SK-N-SH (cell line): ENCODE measurements around the gene C4orf50. TPM values are rescaled to one million over a fixed set of nuclear protein-coding genes. Genes with fewer than 3 reads are reported as not detected.

Experiments
- CTCF ChIA-PET: fragments of 300-600, 350-600 bp; formaldehyde crosslinking; extraction: SDS; loops from one replicate; lab custom pipeline; 2021; lab: Yijun Ruan, JAX
- POLR2A ChIA-PET: fragments of 350-600 bp; sonication (Branson Sonifier 250); formaldehyde crosslinking; extraction: SDS; loops from one replicate; lab custom pipeline; 2020; ENCODE audit warnings: antibody characterized with exemption, inconsistent platforms; lab: Yijun Ruan, JAX
- DNase-seq: peaks from one replicate; pipeline ENCODE4 v3.0.0; 2012
- H2AFZ ChIP-seq: fragments of 200-600 bp; sonication (generic); 2 replicates; pipeline ENCODE4 v1.8.1; 2016; ENCODE audit warnings: antibody characterized with exemption, mild to moderate bottlenecking, low read depth
- H3F3A ChIP-seq: fragments of 200-600 bp; sonication (generic); replicated peaks from 2 replicates; pipeline ENCODE3; 2016; ENCODE audit warnings: antibody characterized with exemption, mild to moderate bottlenecking; ENCODE audit not compliant: insufficient read depth
- H3K27ac ChIP-seq, 2 experiments: fragments of 200-500 bp in 1 of 2; fragments of 200-600 bp in 1 of 2; sonication (Bioruptor generic) in 1 of 2; sonication (generic), shearing (Covaris generic) in 1 of 2; 2 replicates each; pipeline versions ENCODE4 v1.5.1 to v1.6.1; 2014 to 2016; ENCODE audit warnings: low read depth in 2 of 2, inconsistent platforms in 1 of 2, low read length in 1 of 2, mild to moderate bottlenecking in 1 of 2, mixed read lengths in 1 of 2
- H3K27me3 ChIP-seq: fragments of 200-600 bp; sonication (generic), shearing (Covaris generic); 2 replicates; pipeline ENCODE4 v1.6.1; 2016; ENCODE audit warnings: mixed run types; ENCODE audit not compliant: insufficient read depth
- H3K36me3 ChIP-seq, 2 experiments: fragments of 200-500 bp in 1 of 2; fragments of 200-600 bp in 1 of 2; sonication (Bioruptor generic) in 1 of 2; sonication (generic) in 1 of 2; replicated peaks in 1 of 2; 2 replicates each; pipeline versions ENCODE3 to v1.5.1; 2014 to 2016; ENCODE audit warnings: low read length in 1 of 2, mild to moderate bottlenecking in 1 of 2; ENCODE audit not compliant: insufficient read depth in 2 of 2, control insufficient read depth in 1 of 2
- H3K4me1 ChIP-seq, 2 experiments: fragments of 200-500 bp in 1 of 2; fragments of 200-600 bp in 1 of 2; sonication (Bioruptor generic) in 1 of 2; sonication (generic), shearing (Covaris generic) in 1 of 2; 2 replicates each; pipeline versions ENCODE4 v1.5.1 to v1.6.1; 2014 to 2016; ENCODE audit warnings: low read depth in 1 of 2, low read length in 1 of 2, mixed run types in 1 of 2; ENCODE audit not compliant: insufficient read depth in 2 of 2, control insufficient read depth in 1 of 2
- H3K4me2 ChIP-seq: fragments of 200-600 bp; sonication (generic), shearing (Covaris generic); 2 replicates; pipeline ENCODE4 v1.6.1; 2017; ENCODE audit warnings: mixed run types
- H3K4me3 ChIP-seq, 2 experiments: fragments of 200-500 bp in 1 of 2; fragments of 200-600 bp in 1 of 2; sonication (Bioruptor generic) in 1 of 2; sonication (generic), shearing (Covaris generic) in 1 of 2; 2 replicates each; pipeline versions ENCODE4 v1.5.1 to v1.8.1; 2014 to 2016; ENCODE audit warnings: low read depth in 2 of 2, inconsistent platforms in 1 of 2, low read length in 1 of 2, mild to moderate bottlenecking in 1 of 2, mixed read lengths in 1 of 2, moderate library complexity in 1 of 2
- H3K79me2 ChIP-seq: fragments of 200-600 bp; sonication (generic); 2 replicates; pipeline ENCODE4 v1.8.1; 2017; ENCODE audit warnings: mild to moderate bottlenecking; ENCODE audit not compliant: insufficient read depth
- H3K9ac ChIP-seq: fragments of 200-600 bp; sonication (generic); 2 replicates; pipeline ENCODE4 v1.6.1; 2017; ENCODE audit warnings: mixed run types
- H3K9me2 ChIP-seq: fragments of 200-600 bp; sonication (generic); 2 replicates; pipeline ENCODE4 v1.6.1; 2017; ENCODE audit warnings: mixed run types
- H3K9me3 ChIP-seq: fragments of 200-600 bp; sonication (generic); 2 replicates; pipeline ENCODE4 v1.6.1; 2017; ENCODE audit warnings: mixed run types, mild to moderate bottlenecking, moderate library complexity
- H4K20me1 ChIP-seq: fragments of 200-600 bp; sonication (generic); 2 replicates; pipeline ENCODE4 v1.6.1; 2017; ENCODE audit warnings: mild to moderate bottlenecking, mixed run types; ENCODE audit not compliant: insufficient read depth
- CHD2 ChIP-seq: fragments of 150-350 bp; IDR thresholded peaks from 2 replicates; pipeline ENCODE4 v1.6.1; 2018; ENCODE audit warnings: low read length; ENCODE audit not compliant: partially characterized antibody
- EP300 ChIP-seq, 2 experiments: IDR thresholded peaks; 2 replicates each; pipeline versions ENCODE4 v1.4.0 to v1.6.1; 2012; ENCODE audit warnings: borderline replicate concordance in 1 of 2, low read depth in 1 of 2, low read length in 1 of 2
- EZH2phosphoT487 ChIP-seq: fragments of 200-600 bp; sonication (generic); IDR thresholded peaks from 2 replicates; pipeline ENCODE4 v1.6.1; 2017; ENCODE audit warnings: low read depth, mixed run types, mild to moderate bottlenecking, antibody characterized with exemption, moderate library complexity, borderline replicate concordance
- FOSL2 ChIP-seq: IDR thresholded peaks from 2 replicates; pipeline ENCODE4 v1.4.0; 2012; ENCODE audit warnings: low read depth, mild to moderate bottlenecking, moderate library complexity, borderline replicate concordance
- FOXM1 ChIP-seq: IDR thresholded peaks from 2 replicates; pipeline ENCODE4 v1.4.0; 2012; ENCODE audit warnings: low read depth, mild to moderate bottlenecking
- MXI1 ChIP-seq: IDR thresholded peaks from 2 replicates; pipeline ENCODE4 v1.6.1; 2012; ENCODE audit warnings: mild to moderate bottlenecking, low read depth, low read length, improper control_type of control experiment
- NFIC ChIP-seq: IDR thresholded peaks from 2 replicates; pipeline ENCODE4 v1.4.0; 2012; ENCODE audit warnings: borderline replicate concordance
- NRF1 ChIP-seq: IDR thresholded peaks from 2 replicates; pipeline ENCODE4 v1.6.1; 2012; ENCODE audit warnings: low read depth, mild to moderate bottlenecking, low read length
- RCOR1 ChIP-seq: fragments of 150-350 bp; IDR thresholded peaks from 2 replicates; pipeline ENCODE4 v1.6.1; 2017; ENCODE audit warnings: antibody characterized with exemption, low read length
- RXRA ChIP-seq: IDR thresholded peaks from 2 replicates; pipeline ENCODE4 v1.4.0; 2012; ENCODE audit warnings: low read depth, mild to moderate bottlenecking, borderline replicate concordance
- SIN3A ChIP-seq: IDR thresholded peaks from 2 replicates; pipeline ENCODE4 v1.6.1; 2012; ENCODE audit warnings: low read depth, mild to moderate bottlenecking, low read length, moderate library complexity, borderline replicate concordance
- TAF1 ChIP-seq: IDR thresholded peaks from 2 replicates; pipeline ENCODE4 v1.6.1; 2012; ENCODE audit warnings: low read depth, mild to moderate bottlenecking, low read length, moderate library complexity, borderline replicate concordance
- TEAD4 ChIP-seq: IDR thresholded peaks from 2 replicates; pipeline ENCODE4 v1.4.0; 2012; ENCODE audit warnings: mild to moderate bottlenecking, borderline replicate concordance; ENCODE audit not compliant: insufficient read depth
- WGBS: methylation state at CpG from one replicate; pipeline ENCODE4 v1.1.6; 2017; ENCODE audit warnings: low lambda C conversion rate; 5-methylcytosine and 5-hydroxymethylcytosine counted together
- polyA plus RNA-seq, 3 experiments: library from polyadenylated mRNA; depleted of rRNA; stranded (reverse); fragments of >200 nt; gene quantifications; 2 replicates each; pipeline ENCODE4 v1.2.3, GENCODE V29; 2012
- TF ChIP-seq, protein P1 (sequence below): fragments of 200-600 bp; sonication (generic); IDR thresholded peaks from 2 replicates; pipeline ENCODE4 v1.6.1; 2017; ENCODE audit warnings: antibody characterized with exemption, mild to moderate bottlenecking, moderate library complexity
- TF ChIP-seq, protein P2 (sequence below): fragments of 150-350 bp; IDR thresholded peaks from 2 replicates; pipeline ENCODE4 v1.6.1; 2016; ENCODE audit warnings: mild to moderate bottlenecking, low read depth, low read length
- TF ChIP-seq, protein P3 (sequence below): IDR thresholded peaks from 2 replicates; pipeline ENCODE4 v1.4.0; 2012; ENCODE audit warnings: low read depth
- TF ChIP-seq, protein P4 (sequence below): IDR thresholded peaks from 2 replicates; pipeline ENCODE4 v1.6.1; 2012; ENCODE audit warnings: mild to moderate bottlenecking, low read depth, low read length, moderate library complexity

C4orf50 gene
- polyA plus RNA-seq, 1 of the 3 experiments (the other 2 are of a cell fraction): under 0.01 TPM

DNA sequence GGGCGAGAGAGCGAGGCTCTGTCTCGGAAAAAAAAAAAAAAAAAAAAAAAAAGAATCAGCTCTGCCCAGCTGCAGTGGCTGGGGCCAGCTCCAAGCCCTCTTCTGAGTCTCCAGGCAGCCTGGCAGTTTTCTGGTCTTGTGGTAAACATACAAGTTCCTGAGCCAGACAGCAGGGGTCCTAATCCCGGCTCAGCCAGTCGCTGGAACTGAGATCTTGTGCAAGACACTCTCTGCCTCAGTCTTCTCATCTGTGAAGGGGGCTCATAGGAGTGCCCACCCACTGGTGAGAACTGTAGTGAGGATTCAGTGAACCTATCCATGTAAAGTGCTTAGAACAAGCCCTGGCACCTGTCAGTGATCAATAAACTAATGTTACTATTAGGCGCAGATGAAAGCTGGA, 41.8 kb downstream of the C4orf50 start (continued):
- TF ChIP-seq, protein P1, sequence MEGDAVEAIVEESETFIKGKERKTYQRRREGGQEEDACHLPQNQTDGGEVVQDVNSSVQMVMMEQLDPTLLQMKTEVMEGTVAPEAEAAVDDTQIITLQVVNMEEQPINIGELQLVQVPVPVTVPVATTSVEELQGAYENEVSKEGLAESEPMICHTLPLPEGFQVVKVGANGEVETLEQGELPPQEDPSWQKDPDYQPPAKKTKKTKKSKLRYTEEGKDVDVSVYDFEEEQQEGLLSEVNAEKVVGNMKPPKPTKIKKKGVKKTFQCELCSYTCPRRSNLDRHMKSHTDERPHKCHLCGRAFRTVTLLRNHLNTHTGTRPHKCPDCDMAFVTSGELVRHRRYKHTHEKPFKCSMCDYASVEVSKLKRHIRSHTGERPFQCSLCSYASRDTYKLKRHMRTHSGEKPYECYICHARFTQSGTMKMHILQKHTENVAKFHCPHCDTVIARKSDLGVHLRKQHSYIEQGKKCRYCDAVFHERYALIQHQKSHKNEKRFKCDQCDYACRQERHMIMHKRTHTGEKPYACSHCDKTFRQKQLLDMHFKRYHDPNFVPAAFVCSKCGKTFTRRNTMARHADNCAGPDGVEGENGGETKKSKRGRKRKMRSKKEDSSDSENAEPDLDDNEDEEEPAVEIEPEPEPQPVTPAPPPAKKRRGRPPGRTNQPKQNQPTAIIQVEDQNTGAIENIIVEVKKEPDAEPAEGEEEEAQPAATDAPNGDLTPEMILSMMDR: no peak
- TF ChIP-seq MXI1 (no peak), FOSL2 (no peak)
- TF ChIP-seq, protein P2, sequence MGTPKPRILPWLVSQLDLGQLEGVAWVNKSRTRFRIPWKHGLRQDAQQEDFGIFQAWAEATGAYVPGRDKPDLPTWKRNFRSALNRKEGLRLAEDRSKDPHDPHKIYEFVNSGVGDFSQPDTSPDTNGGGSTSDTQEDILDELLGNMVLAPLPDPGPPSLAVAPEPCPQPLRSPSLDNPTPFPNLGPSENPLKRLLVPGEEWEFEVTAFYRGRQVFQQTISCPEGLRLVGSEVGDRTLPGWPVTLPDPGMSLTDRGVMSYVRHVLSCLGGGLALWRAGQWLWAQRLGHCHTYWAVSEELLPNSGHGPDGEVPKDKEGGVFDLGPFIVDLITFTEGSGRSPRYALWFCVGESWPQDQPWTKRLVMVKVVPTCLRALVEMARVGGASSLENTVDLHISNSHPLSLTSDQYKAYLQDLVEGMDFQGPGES: no peak

DNA sequence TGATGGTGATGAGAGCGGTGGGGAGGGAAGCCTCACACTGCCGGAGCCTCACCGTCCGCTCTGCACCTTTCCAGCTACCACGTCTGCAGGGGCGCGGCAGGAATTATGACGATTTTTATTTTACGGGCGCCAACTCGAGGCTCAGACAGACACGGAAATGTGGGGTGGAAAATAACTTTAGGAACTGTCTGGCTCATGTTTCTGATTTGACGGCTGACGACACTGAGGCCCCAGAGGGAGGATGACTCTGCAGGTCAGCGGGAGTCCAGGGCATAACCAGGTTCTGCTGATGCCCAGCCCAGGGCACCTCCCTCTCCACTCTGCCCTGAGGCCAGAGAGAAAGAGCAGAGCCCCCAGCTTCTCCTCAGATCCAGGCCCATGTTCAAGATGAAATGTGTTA, 43.9 kb downstream of the C4orf50 start:
- Histone ChIP-seq H3K36me3 (no peaks in the 10 kb centered on the region), H3K4me3 (no peak overlapping the region), H3K4me2 (no peak overlapping the region), H3K9ac (no peak overlapping the region), H3K27me3 (no peaks in the 10 kb centered on the region), H3K79me2 (no peaks in the 10 kb centered on the region), H3K9me2 (no peaks in the 10 kb centered on the region), H4K20me1 (no peaks in the 10 kb centered on the region), H3K27ac (no peak overlapping the region), H3K4me1 (peaks cover 0 to 7% of the 10 kb centered on the region in 2 experiments; a peak in 1 of 4 replicates), H3K9me3 (no peaks in the 10 kb centered on the region), H2AFZ (no peak overlapping the region), H3F3A (no peaks in the 10 kb centered on the region)
- no peak for DNase-seq
- TF ChIP-seq EZH2phosphoT487 (no peak), EP300 (IDR thresholded peaks at IDR 0.05; ENCODE audit: borderline replicate concordance in 1 of 2, low read depth in 1 of 2, low read length in 1 of 2) (no peak), FOXM1 (no peak), RCOR1 (no peak), CHD2 (no peak)
- TF ChIP-seq, protein P3, sequence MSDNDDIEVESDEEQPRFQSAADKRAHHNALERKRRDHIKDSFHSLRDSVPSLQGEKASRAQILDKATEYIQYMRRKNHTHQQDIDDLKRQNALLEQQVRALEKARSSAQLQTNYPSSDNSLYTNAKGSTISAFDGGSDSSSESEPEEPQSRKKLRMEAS: no peak
- POLR2A ChIA-PET: no interaction called here
- 77% methylated on average over 14 of the region's 15 CpGs for WGBS
- CTCF ChIA-PET: interaction anchor here (1.1 kb wide), 1 partner anchor 24 kb away, joined by 4 read pairs; no protein-coding TSS in a partner anchor

DNA sequence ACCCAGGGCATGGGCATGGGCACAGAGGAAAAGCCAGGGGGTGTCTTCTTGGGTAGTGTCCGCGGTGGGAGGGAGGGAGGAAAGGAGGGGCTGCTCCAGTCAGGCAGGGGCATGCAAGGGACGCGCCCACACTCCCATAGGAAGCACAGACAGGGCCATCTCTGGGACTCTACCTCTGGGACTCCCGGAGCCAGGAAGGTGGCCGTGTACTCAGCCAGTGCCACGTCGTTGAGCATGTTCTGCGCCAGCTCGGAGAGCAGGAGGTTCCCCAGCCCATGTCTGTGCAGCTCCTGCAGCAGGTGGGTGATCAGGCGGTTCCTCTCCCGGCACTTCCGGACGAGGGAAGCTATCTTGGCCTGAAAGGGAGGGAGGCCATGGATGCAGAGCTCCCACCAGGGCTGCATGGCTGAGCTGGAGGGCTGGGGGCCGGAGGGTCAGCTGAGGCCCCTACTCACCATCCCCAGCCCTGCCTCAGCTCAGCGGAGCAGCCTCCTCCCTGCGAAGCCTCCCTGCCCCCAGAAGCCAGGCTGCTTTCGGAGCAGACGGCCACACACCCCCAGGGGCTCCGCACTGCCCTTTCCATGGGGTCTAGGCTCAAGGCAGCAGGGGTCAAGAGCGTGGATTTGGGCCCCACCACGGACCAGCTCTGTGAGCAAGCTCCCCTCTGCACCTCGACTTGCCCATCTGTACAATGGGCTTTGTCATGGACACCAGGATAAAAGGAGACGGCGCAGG, 44.6 kb downstream of the C4orf50 start:
- Histone ChIP-seq H3K4me3 (no peak overlapping the region), H2AFZ (no peak overlapping the region)
- DNase-seq: no peak
- TF ChIP-seq SIN3A (no peak), FOXM1 (no peak), NFIC (no peak), RXRA (no peak), NRF1 (no peak), TAF1 (no peak), TEAD4 (no peak)
- TF ChIP-seq, protein P4, sequence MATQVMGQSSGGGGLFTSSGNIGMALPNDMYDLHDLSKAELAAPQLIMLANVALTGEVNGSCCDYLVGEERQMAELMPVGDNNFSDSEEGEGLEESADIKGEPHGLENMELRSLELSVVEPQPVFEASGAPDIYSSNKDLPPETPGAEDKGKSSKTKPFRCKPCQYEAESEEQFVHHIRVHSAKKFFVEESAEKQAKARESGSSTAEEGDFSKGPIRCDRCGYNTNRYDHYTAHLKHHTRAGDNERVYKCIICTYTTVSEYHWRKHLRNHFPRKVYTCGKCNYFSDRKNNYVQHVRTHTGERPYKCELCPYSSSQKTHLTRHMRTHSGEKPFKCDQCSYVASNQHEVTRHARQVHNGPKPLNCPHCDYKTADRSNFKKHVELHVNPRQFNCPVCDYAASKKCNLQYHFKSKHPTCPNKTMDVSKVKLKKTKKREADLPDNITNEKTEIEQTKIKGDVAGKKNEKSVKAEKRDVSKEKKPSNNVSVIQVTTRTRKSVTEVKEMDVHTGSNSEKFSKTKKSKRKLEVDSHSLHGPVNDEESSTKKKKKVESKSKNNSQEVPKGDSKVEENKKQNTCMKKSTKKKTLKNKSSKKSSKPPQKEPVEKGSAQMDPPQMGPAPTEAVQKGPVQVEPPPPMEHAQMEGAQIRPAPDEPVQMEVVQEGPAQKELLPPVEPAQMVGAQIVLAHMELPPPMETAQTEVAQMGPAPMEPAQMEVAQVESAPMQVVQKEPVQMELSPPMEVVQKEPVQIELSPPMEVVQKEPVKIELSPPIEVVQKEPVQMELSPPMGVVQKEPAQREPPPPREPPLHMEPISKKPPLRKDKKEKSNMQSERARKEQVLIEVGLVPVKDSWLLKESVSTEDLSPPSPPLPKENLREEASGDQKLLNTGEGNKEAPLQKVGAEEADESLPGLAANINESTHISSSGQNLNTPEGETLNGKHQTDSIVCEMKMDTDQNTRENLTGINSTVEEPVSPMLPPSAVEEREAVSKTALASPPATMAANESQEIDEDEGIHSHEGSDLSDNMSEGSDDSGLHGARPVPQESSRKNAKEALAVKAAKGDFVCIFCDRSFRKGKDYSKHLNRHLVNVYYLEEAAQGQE: no peak
- TF ChIP-seq, protein P3: no peak

More for the DNA sequence above, 44.6 kb downstream of the C4orf50 start:
- Histone ChIP-seq H3K27me3 (no peaks in the 10 kb centered on the region), H4K20me1 (no peaks in the 10 kb centered on the region), H3K4me2 (no peak overlapping the region), H3K4me1 (peaks cover 0 to 7% of the 10 kb centered on the region in 2 experiments; a peak in 1 of 4 replicates), H3K9me2 (no peaks in the 10 kb centered on the region), H3K36me3 (no peaks in the 10 kb centered on the region), H3K9ac (no peak overlapping the region), H3K27ac (no peak overlapping the region), H3F3A (no peaks in the 10 kb centered on the region), H3K9me3 (no peaks in the 10 kb centered on the region), H3K79me2 (no peaks in the 10 kb centered on the region)
- WGBS: 58% methylated on average over 3 of the region's 25 CpGs
- ChIA-PET POLR2A (no interaction called here), CTCF (interaction anchor here (0.8 to 1.4 kb wide), 4 partner anchors 10 to 277 kb away, joined by 3 to 4 read pairs (median 3); no protein-coding TSS in a partner anchor)
